Measurements from ENCODE around the gene ITGAE. TPM values are rescaled to one million over a fixed set of nuclear protein-coding genes. Genes with fewer than 3 reads are reported as not detected.

The ITGAE gene
- total RNA-seq, 2 experiments from 2014 or later = 31.8 to 32.4 TPM

GRCh38 chr17:3836551-3836950, 35.6 kb upstream of the ITGAE start:
- TF ChIP-seq, protein P1, sequence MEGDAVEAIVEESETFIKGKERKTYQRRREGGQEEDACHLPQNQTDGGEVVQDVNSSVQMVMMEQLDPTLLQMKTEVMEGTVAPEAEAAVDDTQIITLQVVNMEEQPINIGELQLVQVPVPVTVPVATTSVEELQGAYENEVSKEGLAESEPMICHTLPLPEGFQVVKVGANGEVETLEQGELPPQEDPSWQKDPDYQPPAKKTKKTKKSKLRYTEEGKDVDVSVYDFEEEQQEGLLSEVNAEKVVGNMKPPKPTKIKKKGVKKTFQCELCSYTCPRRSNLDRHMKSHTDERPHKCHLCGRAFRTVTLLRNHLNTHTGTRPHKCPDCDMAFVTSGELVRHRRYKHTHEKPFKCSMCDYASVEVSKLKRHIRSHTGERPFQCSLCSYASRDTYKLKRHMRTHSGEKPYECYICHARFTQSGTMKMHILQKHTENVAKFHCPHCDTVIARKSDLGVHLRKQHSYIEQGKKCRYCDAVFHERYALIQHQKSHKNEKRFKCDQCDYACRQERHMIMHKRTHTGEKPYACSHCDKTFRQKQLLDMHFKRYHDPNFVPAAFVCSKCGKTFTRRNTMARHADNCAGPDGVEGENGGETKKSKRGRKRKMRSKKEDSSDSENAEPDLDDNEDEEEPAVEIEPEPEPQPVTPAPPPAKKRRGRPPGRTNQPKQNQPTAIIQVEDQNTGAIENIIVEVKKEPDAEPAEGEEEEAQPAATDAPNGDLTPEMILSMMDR (IDR thresholded peaks at IDR 0.05) = no peak
- Mint-ChIP-seq H3K36me3 (ENCODE audit: low read depth) (peaks cover 47% of the 10 kb centered on the region), H3K9me3 (no peaks in the 10 kb centered on the region), H3K27ac (no peak overlapping the region), H3K4me1 (ENCODE audit: low read depth) (peaks cover 24% of the 10 kb centered on the region), H3K27me3 (no peaks in the 10 kb centered on the region), H3K4me3 (no peak overlapping the region)
- DNase-seq (no peak), ATAC-seq (no peak)
- ChIA-PET CTCF (interaction anchor here (0.8 to 3.9 kb wide), 4 partner anchors 9 to 102 kb away, joined by 3 to 33 read pairs (median 8); partner anchors contain the start of gene NCBP3), POLR2A (no interaction called here)
- intact Hi-C loops (cut with micrococcal nuclease) = no loop called here

DNA sequence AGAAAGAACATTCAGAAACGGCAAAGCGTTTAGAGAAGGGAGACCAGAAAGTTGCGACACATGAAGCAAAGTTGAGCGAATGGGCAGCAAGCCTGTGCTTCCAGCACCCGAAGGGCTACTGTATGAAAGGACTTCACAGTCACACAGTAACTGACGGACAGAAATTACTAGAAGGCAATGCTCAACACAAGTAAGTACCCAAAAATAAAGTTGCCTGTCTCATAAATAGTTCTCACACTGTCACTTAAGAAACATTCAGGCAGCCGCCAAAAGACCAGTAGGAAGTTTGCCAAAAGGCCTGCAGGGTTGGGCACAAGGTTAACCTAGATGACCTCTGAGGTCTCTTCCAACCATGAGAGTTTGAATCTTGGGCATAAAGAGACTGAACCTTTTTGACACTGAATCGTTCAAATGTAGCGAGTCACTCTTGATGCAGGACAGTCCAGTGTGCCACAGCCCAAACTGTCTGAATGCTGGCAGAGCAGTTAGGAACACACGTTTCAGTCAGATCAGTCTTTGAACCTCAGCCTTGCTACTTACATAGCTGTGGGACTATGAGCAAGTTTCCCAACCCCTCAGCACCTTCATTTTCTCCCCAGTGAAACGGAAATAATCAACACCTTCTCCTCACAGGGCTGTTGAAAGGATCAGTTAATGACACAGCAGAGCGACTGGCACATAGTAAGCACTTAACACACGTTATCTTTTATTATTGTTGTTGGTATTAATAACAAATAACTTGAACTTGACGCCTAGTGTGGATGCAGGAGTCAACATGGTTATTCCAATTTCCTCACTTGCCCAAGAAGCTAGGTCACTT, 34.6 kb upstream of the ITGAE start:
- Mint-ChIP-seq H3K9me3 (no peaks in the 10 kb centered on the region), H3K27ac (no peak overlapping the region), H3K4me1 (ENCODE audit: low read depth) (peaks cover 18% of the 10 kb centered on the region), H3K4me3 (no peak overlapping the region), H3K36me3 (ENCODE audit: low read depth) (peaks cover 39% of the 10 kb centered on the region), H3K27me3 (no peaks in the 10 kb centered on the region)
- ATAC-seq (no peak), DNase-seq (no peak)
- POLR2A ChIA-PET = interaction anchor here (0.5 kb wide), 1 partner anchor 118 kb away, joined by 3 read pairs; no protein-coding TSS in a partner anchor
- TF ChIP-seq, protein P1 (IDR thresholded peaks at IDR 0.05) = no peak
- intact Hi-C loops (cut with micrococcal nuclease) = no loop called here
- CTCF ChIA-PET = interaction anchor here (0.8 to 3.9 kb wide), 7 partner anchors 8 to 101 kb away, joined by 3 to 33 read pairs (median 8); partner anchors contain the start of gene NCBP3

DNA sequence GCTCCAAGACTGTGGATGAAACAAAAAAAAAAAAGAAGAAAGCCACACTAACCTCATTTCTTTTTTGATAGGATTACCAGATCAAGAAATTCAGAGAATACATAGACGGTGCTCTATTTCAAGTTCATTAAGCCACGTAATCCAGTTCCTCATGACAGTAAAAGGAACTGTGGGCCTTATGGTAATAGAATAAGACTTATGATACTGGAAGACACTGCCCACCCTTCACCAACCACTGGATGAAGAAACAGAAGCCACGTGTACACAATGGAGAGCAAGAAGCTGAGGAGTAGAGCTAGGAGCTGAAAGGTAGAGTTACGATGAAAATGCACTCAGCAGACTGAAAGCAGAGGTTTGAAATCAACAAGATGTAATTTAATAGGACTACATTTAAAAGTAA, 33.8 kb upstream of the ITGAE start:
- TF ChIP-seq, protein P1 (IDR thresholded peaks at IDR 0.05) = no peak
- no peaks in the 10 kb centered on the region for H3K27me3 Mint-ChIP-seq
- H3K36me3 Mint-ChIP-seq (ENCODE audit: low read depth) = peaks cover 33% of the 10 kb centered on the region
- CTCF ChIA-PET = interaction anchor here (0.9 to 1.7 kb wide), 5 partner anchors 8 to 152 kb away, joined by 3 to 11 read pairs (median 5); no protein-coding TSS in a partner anchor
- POLR2A ChIA-PET = interaction anchor here (0.5 kb wide), 1 partner anchor 10 kb away, joined by 3 read pairs; no protein-coding TSS in a partner anchor
- intact Hi-C loops (cut with micrococcal nuclease) = no loop called here
- H3K27ac Mint-ChIP-seq = peak overlapping the region; percentile 48
- no peak overlapping the region for H3K4me3 Mint-ChIP-seq
- H3K4me1 Mint-ChIP-seq (ENCODE audit: low read depth) = peaks cover 15% of the 10 kb centered on the region
- no peak for ATAC-seq
- H3K9me3 Mint-ChIP-seq = no peaks in the 10 kb centered on the region
- DNase-seq = no peak

- Mint-ChIP-seq H3K27ac (no peak overlapping the region), H3K4me1 (ENCODE audit: low read depth) (peaks cover 7% of the 10 kb centered on the region), H3K36me3 (ENCODE audit: low read depth) (peaks cover 17% of the 10 kb centered on the region), H3K4me3 (no peak overlapping the region), H3K27me3 (no peaks in the 10 kb centered on the region), H3K9me3 (no peaks in the 10 kb centered on the region)
- intact Hi-C loops (cut with micrococcal nuclease) = no loop called here
- ChIA-PET CTCF (interaction anchor here (0.7 to 7.9 kb wide), 13 partner anchors 9 to 192 kb away, joined by 4 to 367 read pairs (median 18); partner anchors contain the start of genes CTNS, HASPIN, NCBP3 and P2RX5), POLR2A (interaction anchor here (1.9 to 5.3 kb wide), 2 partner anchors 16 to 90 kb away, joined by 5 to 33 read pairs; partner anchors contain the start of gene NCBP3)
- ATAC-seq (no peak), DNase-seq (no peak)
- TF ChIP-seq, protein P1 (IDR thresholded peaks at IDR 0.05) = no peak
Measured at GRCh38 chr17:3828852-3829232, 27.9 kb upstream of the ITGAE start.

Data from activated CD8-positive, alpha-beta T cell treated with anti-CD3 and anti-CD28 coated beads for 36 hours (primary cell).